Measurements from ENCODE around the gene TBK1. TPM values are rescaled to one million over a fixed set of nuclear protein-coding genes. Genes with fewer than 3 reads are reported as not detected.

TBK1 gene
- total RNA-seq, 1 donor from 2014 or later, result 33.6 TPM

DNA sequence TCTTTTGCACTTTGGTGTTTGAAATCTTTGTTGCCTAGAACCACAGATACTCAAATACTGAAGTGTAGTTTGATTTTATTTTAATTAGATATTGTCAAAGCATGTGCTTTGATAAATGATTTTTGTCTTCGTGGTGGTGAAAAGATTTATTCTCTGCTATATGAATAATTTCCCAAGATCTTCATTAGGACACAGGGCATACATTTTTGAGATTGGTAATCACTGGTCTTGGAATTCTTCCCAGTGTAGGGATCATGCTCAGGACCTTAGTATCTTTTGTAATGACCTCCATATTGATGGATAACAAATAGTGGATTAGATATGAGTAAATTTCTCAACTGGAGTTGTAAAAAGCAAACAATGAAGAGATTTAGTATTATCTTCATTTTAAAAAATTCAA lies 28.2 kb downstream of the TBK1 start:
- peaks cover 7% of the 10 kb centered on the region for H3K4me1 Mint-ChIP-seq (ENCODE audit: low read depth)
- H3K4me3 Mint-ChIP-seq, result no peak overlapping the region
- intact Hi-C loops (cut with micrococcal nuclease), result no loop called here
- peaks cover 22% of the 10 kb centered on the region for H3K9me3 Mint-ChIP-seq
- H3K27me3 Mint-ChIP-seq (ENCODE audit: insufficient read depth), result no peaks in the 10 kb centered on the region
- DNase-seq (ENCODE audit: low spot score), result no peak
- H3K36me3 Mint-ChIP-seq (ENCODE audit: low read depth), result peaks cover 40% of the 10 kb centered on the region
- H3K27ac Mint-ChIP-seq, result no peak overlapping the region

DNA sequence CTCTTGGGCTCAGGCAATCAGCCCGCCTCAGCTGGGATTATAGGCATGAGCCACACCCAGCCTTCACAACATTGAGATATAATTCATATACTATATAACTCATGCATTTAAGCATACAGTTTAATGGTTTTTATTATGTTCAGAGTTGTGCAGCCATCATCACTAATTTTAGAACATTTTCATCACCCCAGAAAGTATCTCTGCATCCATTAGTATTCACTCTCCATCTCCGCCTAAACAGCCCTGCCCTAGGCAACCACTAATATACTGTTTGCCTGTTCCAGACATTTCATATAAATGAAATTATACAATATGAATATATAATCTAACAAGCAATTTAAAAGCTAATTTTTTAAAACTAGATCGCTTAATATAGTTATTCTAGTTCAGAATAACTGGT lies 34.7 kb downstream of the TBK1 start:
- no peak overlapping the region for H3K4me3 Mint-ChIP-seq
- no peaks in the 10 kb centered on the region for H3K9me3 Mint-ChIP-seq
- peaks cover 7% of the 10 kb centered on the region for H3K4me1 Mint-ChIP-seq (ENCODE audit: low read depth)
- no peak overlapping the region for H3K27ac Mint-ChIP-seq
- H3K27me3 Mint-ChIP-seq (ENCODE audit: insufficient read depth), result no peaks in the 10 kb centered on the region
- peaks cover 36% of the 10 kb centered on the region for H3K36me3 Mint-ChIP-seq (ENCODE audit: low read depth)
- DNase-seq (ENCODE audit: low spot score), result no peak
- intact Hi-C loops (cut with micrococcal nuclease), result no loop called here

DNA sequence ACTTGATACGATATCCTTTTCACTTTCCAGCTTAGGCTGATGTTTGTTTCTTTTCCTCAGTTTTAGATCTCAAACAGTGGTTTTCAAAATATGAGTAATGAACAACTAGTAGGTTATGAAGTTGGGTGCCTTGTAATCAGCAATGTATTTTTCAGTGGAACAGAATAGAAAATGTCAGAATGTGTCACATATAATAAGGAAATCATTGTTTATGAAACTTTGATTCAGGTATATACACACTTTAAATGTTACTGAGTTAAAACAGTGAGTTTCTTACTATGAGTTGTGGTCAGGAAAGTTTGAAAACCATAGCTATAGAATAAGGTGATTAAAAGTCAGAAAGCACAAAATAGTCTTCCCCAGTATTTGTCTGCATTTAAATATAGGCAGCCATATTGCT lies 39.8 kb downstream of the TBK1 start:
- Mint-ChIP-seq H3K36me3 (ENCODE audit: low read depth) (peaks cover 36% of the 10 kb centered on the region), H3K9me3 (no peaks in the 10 kb centered on the region), H3K27me3 (ENCODE audit: insufficient read depth) (no peaks in the 10 kb centered on the region), H3K4me1 (ENCODE audit: low read depth) (peaks cover 21% of the 10 kb centered on the region), H3K4me3 (no peak overlapping the region), H3K27ac (no peak overlapping the region)
- no peak for DNase-seq (ENCODE audit: low spot score)
- intact Hi-C loops (cut with micrococcal nuclease), result loop anchor here (2.0 kb wide), 1 partner anchor 39 kb away; the partner anchor contains the start of gene TBK1

DNA sequence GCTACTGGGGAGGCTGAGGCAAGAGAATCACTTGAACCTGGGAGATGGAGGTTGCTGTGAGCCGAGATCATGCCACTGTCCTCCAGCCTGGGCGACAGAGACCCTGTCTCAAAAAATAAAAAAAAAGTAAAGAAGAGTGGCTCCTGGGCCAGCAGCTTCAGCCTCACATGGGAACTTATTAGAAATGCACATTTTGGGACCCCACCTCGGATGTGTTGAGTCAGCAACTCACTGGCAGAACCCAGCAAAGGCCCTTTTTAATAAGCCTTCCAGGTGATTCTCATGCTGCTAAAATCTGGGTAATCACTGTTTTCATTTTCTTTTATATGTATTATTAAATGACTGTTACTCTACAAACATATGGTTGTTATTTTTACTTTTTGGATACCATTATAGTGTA lies 41.6 kb downstream of the TBK1 start:
- H3K4me3 Mint-ChIP-seq, result no peak overlapping the region
- peaks cover 37% of the 10 kb centered on the region for H3K36me3 Mint-ChIP-seq (ENCODE audit: low read depth)
- DNase-seq (ENCODE audit: low spot score), result no peak
- intact Hi-C loops (cut with micrococcal nuclease), result no loop called here
- no peaks in the 10 kb centered on the region for H3K9me3 Mint-ChIP-seq
- peaks cover 20% of the 10 kb centered on the region for H3K4me1 Mint-ChIP-seq (ENCODE audit: low read depth)
- H3K27me3 Mint-ChIP-seq (ENCODE audit: insufficient read depth), result no peaks in the 10 kb centered on the region
- H3K27ac Mint-ChIP-seq, result no peak overlapping the region

DNA sequence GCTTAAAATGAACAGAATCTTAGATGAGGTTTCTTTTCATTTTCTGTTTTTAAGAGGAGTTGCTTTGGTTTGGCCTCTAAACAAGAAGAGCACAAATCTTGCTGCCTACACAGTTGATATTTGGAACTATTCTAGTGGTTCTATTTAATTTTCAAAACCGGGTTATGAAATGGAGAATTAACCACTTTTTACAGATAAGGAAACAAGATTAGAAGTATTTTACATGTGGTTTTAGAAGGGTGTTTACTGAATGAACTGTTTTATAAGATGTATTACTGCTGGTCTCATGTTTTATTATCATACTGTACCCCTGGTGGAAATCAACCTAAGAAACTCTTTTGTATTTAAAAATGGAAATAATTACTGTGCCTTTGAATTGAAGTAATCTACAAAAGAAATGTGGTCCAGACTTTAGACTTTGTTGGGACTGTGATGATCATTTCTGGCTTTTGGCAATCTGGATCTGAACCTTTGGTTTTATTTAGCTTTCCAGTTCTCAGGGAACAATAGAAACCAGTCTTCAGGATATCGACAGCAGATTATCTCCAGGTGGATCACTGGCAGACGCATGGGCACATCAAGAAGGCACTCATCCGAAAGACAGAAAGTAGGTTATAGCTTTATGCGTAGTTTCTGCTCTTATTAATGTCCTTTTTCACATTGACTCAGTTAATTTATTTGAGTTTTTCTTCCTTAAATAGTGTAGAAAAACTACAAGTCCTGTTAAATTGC lies 43.2 kb downstream of the TBK1 start:
- H3K4me1 Mint-ChIP-seq (ENCODE audit: low read depth), result peaks cover 16% of the 10 kb centered on the region
- H3K27me3 Mint-ChIP-seq (ENCODE audit: insufficient read depth), result no peaks in the 10 kb centered on the region
- H3K36me3 Mint-ChIP-seq (ENCODE audit: low read depth), result peaks cover 30% of the 10 kb centered on the region
- no peak for DNase-seq (ENCODE audit: low spot score)
- H3K4me3 Mint-ChIP-seq, result no peak overlapping the region
- no peak overlapping the region for H3K27ac Mint-ChIP-seq
- H3K9me3 Mint-ChIP-seq, result no peaks in the 10 kb centered on the region
- intact Hi-C loops (cut with micrococcal nuclease), result no loop called here

DNA sequence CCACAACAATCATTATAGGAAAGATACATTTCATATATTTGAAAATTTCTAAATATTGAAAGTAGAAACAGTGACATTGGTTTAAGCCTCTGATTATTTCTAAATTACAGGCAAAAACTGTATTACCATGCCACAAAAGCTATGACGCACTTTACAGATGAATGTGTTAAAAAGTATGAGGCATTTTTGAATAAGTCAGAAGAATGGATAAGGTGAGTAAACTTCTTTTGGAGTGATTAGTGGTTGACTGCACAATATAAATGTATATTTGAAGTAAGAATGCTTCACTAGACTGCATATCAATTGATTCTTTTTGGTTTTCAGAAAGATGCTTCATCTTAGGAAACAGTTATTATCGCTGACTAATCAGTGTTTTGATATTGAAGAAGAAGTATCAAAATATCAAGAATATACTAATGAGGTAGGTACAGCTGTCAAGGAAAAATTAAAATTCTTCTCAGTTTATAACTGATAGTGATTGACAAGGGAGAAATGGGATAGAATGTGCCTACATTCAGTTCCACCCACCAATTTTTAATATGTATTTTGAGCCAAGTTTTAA lies 45.0 kb downstream of the TBK1 start:
- Mint-ChIP-seq H3K4me1 (ENCODE audit: low read depth) (peaks cover 19% of the 10 kb centered on the region), H3K27me3 (ENCODE audit: insufficient read depth) (no peaks in the 10 kb centered on the region), H3K9me3 (no peaks in the 10 kb centered on the region), H3K36me3 (ENCODE audit: low read depth) (peaks cover 29% of the 10 kb centered on the region), H3K4me3 (no peak overlapping the region), H3K27ac (no peak overlapping the region)
- intact Hi-C loops (cut with micrococcal nuclease), result no loop called here
- no peak for DNase-seq (ENCODE audit: low spot score)

DNA sequence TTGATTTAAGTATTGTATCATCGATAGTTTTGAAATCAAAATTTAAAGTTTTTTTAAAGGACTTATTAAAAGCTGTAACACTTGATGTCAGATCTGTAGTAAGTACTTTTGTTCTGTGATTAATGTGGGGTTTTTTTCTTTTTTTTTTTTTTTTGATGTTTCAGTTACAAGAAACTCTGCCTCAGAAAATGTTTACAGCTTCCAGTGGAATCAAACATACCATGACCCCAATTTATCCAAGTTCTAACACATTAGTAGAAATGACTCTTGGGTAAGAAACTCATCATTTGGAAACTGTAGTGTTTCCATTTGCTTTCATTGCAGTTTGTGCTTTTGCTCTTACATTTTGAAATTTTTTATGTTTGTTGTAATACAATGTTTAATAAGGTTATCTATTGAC lies 45.6 kb downstream of the TBK1 start:
- H3K36me3 Mint-ChIP-seq (ENCODE audit: low read depth), result peaks cover 25% of the 10 kb centered on the region

DNA sequence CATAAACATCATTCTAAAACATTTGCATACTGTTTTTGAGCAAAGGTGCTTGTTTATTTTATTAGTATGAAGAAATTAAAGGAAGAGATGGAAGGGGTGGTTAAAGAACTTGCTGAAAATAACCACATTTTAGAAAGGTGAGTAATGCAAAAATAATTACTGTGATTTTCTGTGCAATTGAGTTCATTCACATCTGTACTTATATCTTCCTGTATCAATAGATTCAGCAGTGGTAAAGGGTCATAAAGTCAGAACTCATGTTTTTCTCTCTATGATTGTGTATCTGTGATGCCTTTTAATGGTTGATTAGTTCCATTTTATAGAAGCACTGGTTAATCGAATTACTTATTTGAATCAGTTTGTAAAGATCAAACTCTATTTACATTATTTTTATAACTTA lies 46.0 kb downstream of the TBK1 start:
- Mint-ChIP-seq H3K4me3 (no peak overlapping the region), H3K4me1 (ENCODE audit: low read depth) (peaks cover 19% of the 10 kb centered on the region), H3K27me3 (ENCODE audit: insufficient read depth) (no peaks in the 10 kb centered on the region), H3K36me3 (ENCODE audit: low read depth) (peaks cover 29% of the 10 kb centered on the region), H3K27ac (peak overlapping the region; percentile 61), H3K9me3 (no peaks in the 10 kb centered on the region)
- intact Hi-C loops (cut with micrococcal nuclease), result no loop called here
- no peak for DNase-seq (ENCODE audit: low spot score)

More for the DNA sequence above, 45.6 kb downstream of the TBK1 start:
- H3K4me1 Mint-ChIP-seq (ENCODE audit: low read depth), result peaks cover 19% of the 10 kb centered on the region
- H3K9me3 Mint-ChIP-seq, result no peaks in the 10 kb centered on the region
- no peak for DNase-seq (ENCODE audit: low spot score)
- no peak overlapping the region for H3K4me3 Mint-ChIP-seq
- H3K27ac Mint-ChIP-seq, result peak overlapping the region; percentile 61
- intact Hi-C loops (cut with micrococcal nuclease), result no loop called here
- no peaks in the 10 kb centered on the region for H3K27me3 Mint-ChIP-seq (ENCODE audit: insufficient read depth)

DNA sequence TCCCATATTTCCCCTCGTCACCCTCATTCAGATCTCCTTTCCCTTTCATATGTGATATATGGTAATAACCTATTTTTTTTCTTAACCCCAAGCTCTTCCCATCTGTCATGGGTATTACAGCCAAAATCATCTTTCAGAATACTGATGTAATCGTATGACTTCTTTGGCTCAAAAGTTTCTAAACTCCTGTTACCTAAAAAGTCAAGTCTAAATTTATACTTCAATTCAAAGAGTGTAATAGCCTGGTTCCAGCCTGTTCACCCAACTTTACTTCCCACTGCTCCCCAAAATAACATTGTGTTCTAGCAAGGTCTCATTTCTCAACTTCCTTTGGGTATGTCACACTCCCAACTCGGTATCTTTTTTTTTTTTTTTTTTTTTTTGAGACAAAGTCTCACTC lies 48.5 kb downstream of the TBK1 start:
- intact Hi-C loops (cut with micrococcal nuclease), result no loop called here
- H3K9me3 Mint-ChIP-seq, result no peaks in the 10 kb centered on the region
- peaks cover 5% of the 10 kb centered on the region for H3K4me1 Mint-ChIP-seq (ENCODE audit: low read depth)
- DNase-seq (ENCODE audit: low spot score), result no peak
- H3K27me3 Mint-ChIP-seq (ENCODE audit: insufficient read depth), result no peaks in the 10 kb centered on the region
- H3K36me3 Mint-ChIP-seq (ENCODE audit: low read depth), result peaks cover 29% of the 10 kb centered on the region
- no peak overlapping the region for H3K4me3 Mint-ChIP-seq
- H3K27ac Mint-ChIP-seq, result no peak overlapping the region

DNA sequence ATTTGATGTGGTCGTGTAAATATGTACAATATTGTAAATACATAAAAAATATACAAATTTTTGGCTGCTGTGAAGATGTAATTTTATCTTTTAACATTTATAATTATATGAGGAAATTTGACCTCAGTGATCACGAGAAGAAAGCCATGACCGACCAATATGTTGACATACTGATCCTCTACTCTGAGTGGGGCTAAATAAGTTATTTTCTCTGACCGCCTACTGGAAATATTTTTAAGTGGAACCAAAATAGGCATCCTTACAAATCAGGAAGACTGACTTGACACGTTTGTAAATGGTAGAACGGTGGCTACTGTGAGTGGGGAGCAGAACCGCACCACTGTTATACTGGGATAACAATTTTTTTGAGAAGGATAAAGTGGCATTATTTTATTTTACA lies 49.6 kb downstream of the TBK1 start:
- Mint-ChIP-seq H3K9me3 (no peaks in the 10 kb centered on the region), H3K4me3 (no peak overlapping the region), H3K27ac (no peak overlapping the region), H3K27me3 (ENCODE audit: insufficient read depth) (no peaks in the 10 kb centered on the region), H3K4me1 (ENCODE audit: low read depth) (peaks cover 5% of the 10 kb centered on the region), H3K36me3 (ENCODE audit: low read depth) (peaks cover 27% of the 10 kb centered on the region)
- intact Hi-C loops (cut with micrococcal nuclease), result no loop called here
- DNase-seq (ENCODE audit: low spot score), result no peak

DNA sequence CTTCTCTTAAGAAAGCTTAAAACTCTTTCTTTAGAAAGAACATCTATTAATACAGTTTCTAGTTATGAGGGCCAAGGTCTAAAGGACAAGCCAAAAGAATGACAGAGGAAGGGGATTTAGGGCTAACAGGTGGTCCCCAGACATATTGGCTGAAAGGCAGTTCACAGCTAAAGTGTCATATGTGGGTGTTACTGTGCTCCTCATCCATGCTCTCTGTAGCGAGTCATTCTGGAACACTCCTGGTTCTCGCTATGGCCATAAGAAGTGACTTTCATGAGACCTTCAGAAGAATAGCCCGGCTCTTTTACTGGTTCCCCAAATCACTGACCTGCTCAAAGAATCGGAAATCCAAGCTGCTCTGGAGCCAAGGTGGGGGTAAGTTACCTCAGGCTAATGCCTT lies 55.0 kb downstream of the TBK1 start:
- H3K9me3 Mint-ChIP-seq, result no peaks in the 10 kb centered on the region
- H3K27ac Mint-ChIP-seq, result no peak overlapping the region
- no peak overlapping the region for H3K4me3 Mint-ChIP-seq
- H3K27me3 Mint-ChIP-seq (ENCODE audit: insufficient read depth), result peaks cover 4% of the 10 kb centered on the region
- intact Hi-C loops (cut with micrococcal nuclease), result loop anchor here (1.0 kb wide), 1 partner anchor 38 kb away; no protein-coding TSS in a partner anchor
- no peak for DNase-seq (ENCODE audit: low spot score)
- peaks cover 4% of the 10 kb centered on the region for H3K36me3 Mint-ChIP-seq (ENCODE audit: low read depth)
- H3K4me1 Mint-ChIP-seq (ENCODE audit: low read depth), result peaks cover 5% of the 10 kb centered on the region

DNA sequence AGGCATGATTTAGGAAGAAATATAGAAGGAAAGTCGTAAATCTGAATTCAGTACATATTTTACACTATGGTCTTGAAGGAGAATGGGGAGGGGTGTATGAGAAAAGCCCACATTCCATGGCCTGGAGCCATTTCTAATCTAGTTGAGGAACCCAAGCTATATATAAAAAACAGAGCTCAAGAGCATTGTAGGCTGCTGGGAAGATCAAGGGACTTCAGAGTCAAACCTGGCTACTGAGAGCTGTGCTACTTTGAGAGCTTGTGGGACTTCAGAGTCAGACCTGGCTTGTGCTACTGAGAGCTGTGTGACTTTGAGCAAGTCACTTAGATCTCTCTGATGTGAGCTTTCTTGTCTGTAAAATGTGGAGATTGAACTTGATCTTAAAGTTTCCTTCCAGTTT lies 58.7 kb downstream of the TBK1 start:
- intact Hi-C loops (cut with micrococcal nuclease), result no loop called here

DNA sequence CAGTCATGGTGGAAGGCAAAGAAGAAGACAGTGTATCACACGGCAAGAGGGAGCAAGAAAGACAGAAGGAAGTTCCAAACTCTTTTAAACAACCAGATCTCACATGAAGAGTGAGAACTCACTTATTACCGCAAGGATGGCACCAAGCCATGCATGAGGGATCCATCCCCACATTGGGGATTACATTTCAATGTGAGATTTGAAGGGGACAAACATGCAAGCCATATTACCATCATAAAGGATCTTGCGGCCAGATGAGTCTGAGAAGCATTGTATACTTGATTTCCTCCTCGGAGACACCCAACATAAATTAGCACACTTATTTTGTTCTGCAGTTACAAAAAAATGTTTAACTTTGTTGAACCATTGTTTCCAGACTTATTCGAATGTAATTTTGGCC lies 66.5 kb downstream of the TBK1 start:
- intact Hi-C loops (cut with micrococcal nuclease), result no loop called here
- Mint-ChIP-seq H3K4me1 (ENCODE audit: low read depth) (peaks cover 9% of the 10 kb centered on the region), H3K36me3 (ENCODE audit: low read depth) (no peaks in the 10 kb centered on the region), H3K4me3 (no peak overlapping the region), H3K27me3 (ENCODE audit: insufficient read depth) (peaks cover 3% of the 10 kb centered on the region), H3K9me3 (no peaks in the 10 kb centered on the region), H3K27ac (no peak overlapping the region)
- no peak for DNase-seq (ENCODE audit: low spot score)

More for the DNA sequence above, 58.7 kb downstream of the TBK1 start:
- Mint-ChIP-seq H3K27me3 (ENCODE audit: insufficient read depth) (peaks cover 13% of the 10 kb centered on the region), H3K4me3 (no peak overlapping the region), H3K27ac (no peak overlapping the region), H3K36me3 (ENCODE audit: low read depth) (no peaks in the 10 kb centered on the region), H3K9me3 (no peaks in the 10 kb centered on the region), H3K4me1 (ENCODE audit: low read depth) (peaks cover 5% of the 10 kb centered on the region)
- DNase-seq (ENCODE audit: low spot score), result no peak

All from activated T-helper 1 cell treated with anti-CD3 and anti-CD28 coated beads, Interleukin-12 subunit alpha, Interleukin-12 subunit beta, Interleukin-2, Interleukin-4 antibody, amounts not matched to agents 30 ng/mL and 10 ng/mL and 1 ng/mL, durations not matched to agents 14 hours and 24 hours and 36 hours (primary cell).